HG03196 (cell line): Measurements from ENCODE around the gene AP2A2.

ENCODE experiments used
- ATAC-seq: cut with Tn5 transposase; IDR thresholded peaks from one replicate; pipeline ENCODE4 v1.9.1; 2021; ENCODE audit not compliant: unreplicated experiment

Gene AP2A2

GRCh38 chr11:924406-925157 lies 1.1 kb upstream of the AP2A2 start:
- ATAC-seq = no peak

- ATAC-seq = no peak
These were observed 543 bp upstream of the AP2A2 start for GRCh38 chr11:925158-925495.

- no peak for ATAC-seq
These were observed 759 bp downstream of the AP2A2 start for GRCh38 chr11:926341-926916.

- no peak for ATAC-seq
These were observed 2.2 kb downstream of the AP2A2 start for GRCh38 chr11:927871-928270.

- ATAC-seq = no peak
These were observed 3.1 kb downstream of the AP2A2 start for GRCh38 chr11:928786-929185.

- ATAC-seq = no peak
These were observed 3.7 kb downstream of the AP2A2 start for GRCh38 chr11:929405-929804.

- ATAC-seq = no peak
These were observed 5.7 kb downstream of the AP2A2 start for GRCh38 chr11:931385-931784.

GRCh38 chr11:932435-932834 lies 6.8 kb downstream of the AP2A2 start:
- ATAC-seq = no peak

- no peak for ATAC-seq
These were observed 7.6 kb downstream of the AP2A2 start for GRCh38 chr11:933142-933851.

- no peak for ATAC-seq
These were observed 8.3 kb downstream of the AP2A2 start for GRCh38 chr11:933936-934335.

- ATAC-seq = no peak
These were observed 8.9 kb downstream of the AP2A2 start for GRCh38 chr11:934527-934926.

GRCh38 chr11:936199-936598 lies 10.5 kb downstream of the AP2A2 start:
- no peak for ATAC-seq

- ATAC-seq = no peak
These were observed 12.2 kb downstream of the AP2A2 start for GRCh38 chr11:937841-938261.

GRCh38 chr11:940496-941135 lies 14.9 kb downstream of the AP2A2 start:
- ATAC-seq = no peak

GRCh38 chr11:942823-943222 lies 17.2 kb downstream of the AP2A2 start:
- no peak for ATAC-seq

- no peak for ATAC-seq
These were observed 19.2 kb downstream of the AP2A2 start for GRCh38 chr11:944711-945470.

GRCh38 chr11:945986-946385 lies 20.3 kb downstream of the AP2A2 start:
- ATAC-seq = no peak

GRCh38 chr11:947744-948143 lies 22.1 kb downstream of the AP2A2 start:
- no peak for ATAC-seq

- ATAC-seq = no peak
These were observed 25.8 kb downstream of the AP2A2 start for GRCh38 chr11:951507-951906.

GRCh38 chr11:952406-953385 lies 27.0 kb downstream of the AP2A2 start:
- ATAC-seq = no peak
